Thoracic aorta (tissue), 2 donors: ENCODE results near the gene HOXB2. TPM values are rescaled to one million over a fixed set of nuclear protein-coding genes. Genes with fewer than 3 reads are reported as not detected.
A peak's percentile ranks its signal among the peaks of the same experiment; 100 is the strongest.

ENCODE experiments used
- ATAC-seq: fragments of 150-250 bp; one replicate; pipeline ENCODE4 v1.8.0; 2017; ENCODE audit warnings: low read depth; ENCODE audit not compliant: insufficient number of reproducible peaks, low FRiP score
- DNase-seq: peaks from one replicate; pipeline ENCODE4 v3.0.0-alpha.2; 2020; ENCODE audit warnings: low spot score
- H3K27ac ChIP-seq, 2 donors: fragments of 200-600 bp; sonication (generic); 1 replicate in 1 of 2; 2 replicates in 1 of 2; pipeline ENCODE4 v1.5.1; 2016; ENCODE audit warnings: mild to moderate bottlenecking in 2 of 2, moderate library complexity in 2 of 2
- H3K27me3 ChIP-seq: fragments of 200-600 bp; sonication (generic); replicated peaks from 2 replicates; pipeline ENCODE4 v1.6.0; 2016; ENCODE audit warnings: mild to moderate bottlenecking; ENCODE audit not compliant: insufficient read depth
- H3K36me3 ChIP-seq: fragments of 200-600 bp; sonication (generic); one replicate; pipeline ENCODE4 v1.5.1; 2016
- H3K4me1 ChIP-seq, 2 donors: fragments of 200-600 bp; sonication (generic); 1 replicate in 1 of 2; 2 replicates in 1 of 2; pipeline versions ENCODE4 v1.5.1 to v1.6.0; 2016; ENCODE audit warnings: low read depth in 2 of 2, mild to moderate bottlenecking in 1 of 2; ENCODE audit not compliant: control insufficient read depth in 1 of 2
- H3K4me3 ChIP-seq: fragments of 200-600 bp; sonication (generic); 2 replicates; pipeline ENCODE4 v1.5.1; 2016; ENCODE audit warnings: mild to moderate bottlenecking
- H3K9me3 ChIP-seq: fragments of 200-600 bp; sonication (generic); 2 replicates; pipeline ENCODE4 v1.5.1; 2016
- total RNA-seq, 2 donors: library from RNA; depleted of rRNA; stranded (reverse); fragments of >200 nt; gene quantifications; one replicate each; pipeline versions ENCODE4 v1.1.0 to v1.2.3, GENCODE V29; 2016
- TF ChIP-seq, protein P1 (sequence below): fragments of 200-600 bp; sonication (generic); IDR thresholded peaks from one replicate; pipeline ENCODE4 v1.5.1; 2019; ENCODE audit warnings: antibody characterized with exemption

The HOXB2 gene
- total RNA-seq, 2 donors from 2014 or later = 53.3 to 73.0 TPM

- H3K4me1 ChIP-seq = peaks cover 32 to 67% of the 10 kb centered on the region in 2 donors
- TF ChIP-seq, protein P1, sequence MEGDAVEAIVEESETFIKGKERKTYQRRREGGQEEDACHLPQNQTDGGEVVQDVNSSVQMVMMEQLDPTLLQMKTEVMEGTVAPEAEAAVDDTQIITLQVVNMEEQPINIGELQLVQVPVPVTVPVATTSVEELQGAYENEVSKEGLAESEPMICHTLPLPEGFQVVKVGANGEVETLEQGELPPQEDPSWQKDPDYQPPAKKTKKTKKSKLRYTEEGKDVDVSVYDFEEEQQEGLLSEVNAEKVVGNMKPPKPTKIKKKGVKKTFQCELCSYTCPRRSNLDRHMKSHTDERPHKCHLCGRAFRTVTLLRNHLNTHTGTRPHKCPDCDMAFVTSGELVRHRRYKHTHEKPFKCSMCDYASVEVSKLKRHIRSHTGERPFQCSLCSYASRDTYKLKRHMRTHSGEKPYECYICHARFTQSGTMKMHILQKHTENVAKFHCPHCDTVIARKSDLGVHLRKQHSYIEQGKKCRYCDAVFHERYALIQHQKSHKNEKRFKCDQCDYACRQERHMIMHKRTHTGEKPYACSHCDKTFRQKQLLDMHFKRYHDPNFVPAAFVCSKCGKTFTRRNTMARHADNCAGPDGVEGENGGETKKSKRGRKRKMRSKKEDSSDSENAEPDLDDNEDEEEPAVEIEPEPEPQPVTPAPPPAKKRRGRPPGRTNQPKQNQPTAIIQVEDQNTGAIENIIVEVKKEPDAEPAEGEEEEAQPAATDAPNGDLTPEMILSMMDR = no peak
- no peaks in the 10 kb centered on the region for H3K27me3 ChIP-seq
- no peaks in the 10 kb centered on the region for H3K36me3 ChIP-seq
- peak overlapping the region; percentile 89 to 97 for H3K27ac ChIP-seq
- H3K9me3 ChIP-seq = no peaks in the 10 kb centered on the region
- H3K4me3 ChIP-seq = peak overlapping the region; percentile 72
- ATAC-seq = no peak
- no peak for DNase-seq
These were observed 31.0 kb upstream of the HOXB2 start for GRCh38 chr17:48575673-48576478.

DNA sequence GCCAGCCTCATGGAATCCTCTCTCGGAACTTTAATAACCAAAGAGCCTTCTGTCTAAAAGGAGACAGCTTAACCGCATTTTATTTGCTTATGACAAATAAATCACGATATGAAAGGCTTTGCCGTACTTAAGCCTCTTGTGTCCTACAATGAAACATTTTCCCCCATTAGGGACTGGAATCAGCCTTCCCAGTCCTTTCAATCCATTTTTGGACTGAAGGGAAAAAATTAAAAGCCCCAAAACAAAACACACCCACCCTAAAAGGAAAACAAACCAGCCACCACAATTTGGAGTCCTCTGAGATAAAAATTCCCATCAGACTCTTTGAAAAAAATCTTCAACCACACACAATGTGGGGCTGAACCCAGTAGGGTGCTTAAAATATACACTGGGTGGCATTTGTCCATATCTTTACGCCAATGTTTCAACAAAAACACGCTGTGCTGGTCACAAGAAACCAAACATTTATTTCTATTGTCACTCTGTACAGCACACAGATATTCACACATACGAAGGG lies 30.2 kb upstream of the HOXB2 start:
- no peak for DNase-seq
- no peak for ATAC-seq
- Histone ChIP-seq H3K4me3 (peak overlapping the region; percentile 72), H3K27me3 (no peaks in the 10 kb centered on the region), H3K27ac (peak overlapping the region; percentile 84 to 97), H3K4me1 (peaks cover 34 to 68% of the 10 kb centered on the region in 2 donors), H3K9me3 (no peaks in the 10 kb centered on the region), H3K36me3 (no peaks in the 10 kb centered on the region)
- TF ChIP-seq, protein P1 = no peak

DNA sequence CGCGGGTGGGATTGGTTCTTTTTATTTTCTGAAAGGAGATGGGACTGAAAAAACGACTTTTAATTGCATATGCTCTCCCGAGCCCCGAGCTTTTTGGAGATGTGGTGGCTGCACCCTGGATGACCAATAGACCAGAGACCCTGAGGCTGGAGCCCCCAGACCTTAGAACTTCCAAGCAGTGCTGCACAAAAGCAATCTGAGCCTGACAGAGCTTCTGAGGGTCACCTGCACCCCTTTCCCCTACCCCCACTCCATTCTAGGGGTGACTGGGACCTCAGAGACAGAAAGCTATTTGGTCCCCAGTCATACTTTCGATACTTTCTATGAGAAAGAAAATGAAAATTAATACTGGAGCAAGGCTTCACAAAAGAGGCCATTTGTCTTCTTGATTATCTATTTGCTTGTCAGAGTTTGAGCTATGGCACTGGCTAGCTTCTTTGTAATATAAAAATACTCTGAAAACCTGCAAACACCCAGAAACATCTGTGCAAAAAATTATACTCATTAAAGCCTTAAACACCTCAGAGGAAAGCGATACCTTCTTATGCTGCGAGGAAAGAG lies 29.7 kb upstream of the HOXB2 start:
- Histone ChIP-seq H3K4me1 (peaks cover 39 to 74% of the 10 kb centered on the region in 2 donors), H3K27me3 (no peaks in the 10 kb centered on the region), H3K36me3 (no peaks in the 10 kb centered on the region), H3K27ac (peak overlapping the region; percentile 84 to 97), H3K9me3 (no peaks in the 10 kb centered on the region), H3K4me3 (peak overlapping the region; percentile 72)
- DNase-seq = no peak
- ATAC-seq = no peak
- TF ChIP-seq, protein P1 = no peak

DNA sequence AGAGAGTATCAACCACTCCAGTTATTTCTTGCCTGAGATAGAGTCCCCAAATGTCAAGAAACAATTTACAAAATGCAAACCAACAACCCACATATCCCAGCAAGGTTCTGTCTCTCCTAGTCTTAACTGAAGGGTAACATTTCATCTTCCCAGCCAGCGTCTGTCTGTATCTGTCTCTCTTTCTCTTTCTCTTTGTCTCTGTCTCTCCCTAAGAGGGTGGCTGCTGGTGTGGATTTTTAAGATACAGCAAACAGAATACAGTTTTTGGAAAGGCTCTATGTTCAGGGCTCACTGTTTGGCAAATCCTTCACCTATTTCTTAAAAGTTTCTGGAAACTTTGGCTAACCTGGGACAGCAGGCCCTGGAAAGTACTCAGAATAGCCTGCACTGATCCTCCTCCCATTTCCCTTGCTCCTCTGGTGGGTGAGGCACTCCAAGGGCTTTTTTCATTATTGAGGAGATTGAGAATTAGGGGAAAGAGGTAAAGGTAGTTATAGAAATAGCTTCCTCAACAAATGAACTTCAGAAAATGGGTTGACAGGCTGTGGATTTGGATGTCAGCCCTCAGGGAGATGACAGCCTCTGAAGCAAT lies 27.0 kb upstream of the HOXB2 start:
- DNase-seq = no peak
- TF ChIP-seq, protein P1 = no peak
- Histone ChIP-seq H3K4me3 (peak overlapping the region; percentile 64), H3K27ac (peak overlapping the region; percentile 84 to 97), H3K9me3 (no peaks in the 10 kb centered on the region), H3K4me1 (peaks cover 47 to 93% of the 10 kb centered on the region in 2 donors), H3K27me3 (no peaks in the 10 kb centered on the region), H3K36me3 (no peaks in the 10 kb centered on the region)
- no peak for ATAC-seq
